Mesenteric fat pad (tissue), 1 donor: Measurements from ENCODE around the gene FAM149B1. TPM values are rescaled to one million over a fixed set of nuclear protein-coding genes. Genes with fewer than 3 reads are reported as not detected.
A peak's percentile ranks its signal among the peaks of the same experiment; 100 is the strongest.
"Not testable (repeated sequence)": the region's sequence is repeated elsewhere in the genome, so short reads cannot be mapped to it uniquely, and the experiment has no call there.

Experiments used
- DNase-seq: peaks from one replicate; pipeline ENCODE4 v3.0.0-alpha.2; 2020; ENCODE audit warnings: low spot score
- long read RNA-seq: library from polyadenylated mRNA; unstranded; transcript quantifications from one replicate; pipeline ENCODE4 v2.0.0, GENCODE V29; 2020
- total RNA-seq: library from RNA; stranded (reverse); fragmentation: NEBNext Ultra II Directional; extraction: Animal tissue kit (Norgen Biotek cat#: 25700); gene quantifications from one replicate; pipeline ENCODE4 v1.2.1, GENCODE V29; 2021
- donor health status: DM: yes; HTN: yes; CAD: no.

Gene FAM149B1
- 18.1 TPM for total RNA-seq
- long read RNA-seq, partial matches to known transcripts, result 1 of 3 reads
- long read RNA-seq, other reads (novel, unspliced or antisense), result 2 of 3 reads

- peak; percentile 97 for DNase-seq
These were observed at the start of gene FAM149B1, which contains the start of gene ECD for GRCh38 chr10:73167783-73168464. FAM149B1 (plus strand) TSS chr10:73168119; CDS start chr10:73168340, 221 bp downstream. ECD (minus strand) TSS chr10:73168008; CDS start chr10:73163937, 4,071 bp downstream.

- no peak for DNase-seq
These were observed 48.5 kb upstream of the FAM149B1 start for GRCh38 chr10:73119457-73119856.

GRCh38 chr10:73119952-73120351 is 48.0 kb upstream of the FAM149B1 start:
- DNase-seq, result no peak

- DNase-seq, result no peak
These were observed 41.6 kb upstream of the FAM149B1 start for GRCh38 chr10:73126343-73126742.

GRCh38 chr10:73131301-73131700 is 36.6 kb upstream of the FAM149B1 start:
- DNase-seq, result no peak

- no peak for DNase-seq
These were observed 35.8 kb upstream of the FAM149B1 start for GRCh38 chr10:73131913-73132686.

GRCh38 chr10:73134727-73135126 is 33.2 kb upstream of the FAM149B1 start:
- DNase-seq, result no peak

GRCh38 chr10:73136627-73137026 is 31.3 kb upstream of the FAM149B1 start:
- no peak for DNase-seq

GRCh38 chr10:73139251-73139650 is 28.7 kb upstream of the FAM149B1 start:
- no peak for DNase-seq

- no peak for DNase-seq
These were observed 26.3 kb upstream of the FAM149B1 start for GRCh38 chr10:73141603-73142002.

- DNase-seq, result not testable (repeated sequence)
These were observed 17.1 kb upstream of the FAM149B1 start for GRCh38 chr10:73150633-73151413.

- no peak for DNase-seq
These were observed 15.9 kb upstream of the FAM149B1 start for GRCh38 chr10:73152009-73152408.

GRCh38 chr10:73156054-73156453 is 11.9 kb upstream of the FAM149B1 start:
- DNase-seq, result no peak

GRCh38 chr10:73159038-73159648 is 8.8 kb upstream of the FAM149B1 start:
- DNase-seq, result no peak

- no peak for DNase-seq
These were observed 6.8 kb upstream of the FAM149B1 start for GRCh38 chr10:73161079-73161478.

GRCh38 chr10:73161662-73162061 is 6.3 kb upstream of the FAM149B1 start:
- no peak for DNase-seq

- DNase-seq, result no peak
These were observed 4.8 kb upstream of the FAM149B1 start for GRCh38 chr10:73163096-73163495.

GRCh38 chr10:73166972-73167371 is 947 bp upstream of the FAM149B1 start:
- DNase-seq, result no peak

- DNase-seq, result no peak
These were observed 499 bp upstream of the FAM149B1 start for GRCh38 chr10:73167458-73167782.

- DNase-seq, result no peak
These were observed 515 bp downstream of the FAM149B1 start for GRCh38 chr10:73168465-73168803.

- DNase-seq, result no peak
These were observed 1.4 kb downstream of the FAM149B1 start for GRCh38 chr10:73169320-73169719.
